GM21619 (cell line): Measurements from ENCODE around the gene ANKMY2.
"Not testable (repeated sequence)": the region's sequence is repeated elsewhere in the genome, so short reads cannot be mapped to it uniquely, and the experiment has no call there.

ENCODE experiments used
- ATAC-seq: cut with Tn5 transposase; IDR thresholded peaks from one replicate; pipeline ENCODE4 v1.9.1; 2021; ENCODE audit not compliant: unreplicated experiment

Gene ANKMY2

GRCh38 chr7:16627236-16627635 lies 18.3 kb downstream of the ANKMY2 start:
- ATAC-seq = no peak

- ATAC-seq = no peak
These were observed 19.2 kb downstream of the ANKMY2 start for GRCh38 chr7:16626388-16626787.

GRCh38 chr7:16619979-16620408 lies 25.6 kb downstream of the ANKMY2 start:
- peak; percentile 93 for ATAC-seq

GRCh38 chr7:16616542-16616941 lies 29.0 kb downstream of the ANKMY2 start:
- ATAC-seq = no peak

- no peak for ATAC-seq
These were observed 29.4 kb downstream of the ANKMY2 start for GRCh38 chr7:16616122-16616521.

- ATAC-seq = no peak
These were observed 30.3 kb downstream of the ANKMY2 start for GRCh38 chr7:16615228-16615627.

- ATAC-seq = no peak
These were observed 33.8 kb downstream of the ANKMY2 start for GRCh38 chr7:16611711-16612110.

GRCh38 chr7:16609842-16610450 lies 35.6 kb downstream of the ANKMY2 start:
- no peak for ATAC-seq

- no peak for ATAC-seq
These were observed 38.9 kb downstream of the ANKMY2 start for GRCh38 chr7:16606704-16607103.

- ATAC-seq = no peak
These were observed 41.5 kb downstream of the ANKMY2 start for GRCh38 chr7:16604054-16604453.

GRCh38 chr7:16603633-16604032 lies 41.9 kb downstream of the ANKMY2 start:
- ATAC-seq = no peak

- ATAC-seq = no peak
These were observed 45.7 kb downstream of the ANKMY2 start for GRCh38 chr7:16599860-16600259.

- ATAC-seq = no peak
These were observed 47.5 kb downstream of the ANKMY2 start for GRCh38 chr7:16598015-16598414.

- ATAC-seq = not testable (repeated sequence)
These were observed 50.0 kb downstream of the ANKMY2 start for GRCh38 chr7:16595596-16595995.

GRCh38 chr7:16594676-16595075 lies 50.9 kb downstream of the ANKMY2 start:
- ATAC-seq = no peak

GRCh38 chr7:16594061-16594460 lies 51.5 kb downstream of the ANKMY2 start:
- no peak for ATAC-seq

GRCh38 chr7:16592395-16592794 lies 53.2 kb downstream of the ANKMY2 start:
- no peak for ATAC-seq

GRCh38 chr7:16590424-16590823 lies 55.1 kb downstream of the ANKMY2 start:
- no peak for ATAC-seq

- no peak for ATAC-seq
These were observed 55.7 kb downstream of the ANKMY2 start for GRCh38 chr7:16589881-16590280.

GRCh38 chr7:16587790-16588189 lies 57.8 kb downstream of the ANKMY2 start:
- no peak for ATAC-seq

- no peak for ATAC-seq
These were observed 58.4 kb downstream of the ANKMY2 start for GRCh38 chr7:16587129-16587528.

GRCh38 chr7:16586081-16586874 lies 59.3 kb downstream of the ANKMY2 start:
- no peak for ATAC-seq

- no peak for ATAC-seq
These were observed 60.0 kb downstream of the ANKMY2 start for GRCh38 chr7:16585540-16585939.
